ENCODE results near the gene PIK3AP1.

GRCh38 chr10:96756111-96756903 lies 36.0 kb upstream of the PIK3AP1 start:
- TF ChIP-seq CTCF (IDR thresholded peaks at IDR 0.05; ENCODE audit: insufficient read depth, low read length): no peak
- no peak for TF ChIP-seq GABPA (IDR thresholded peaks at IDR 0.05; ENCODE audit: low read depth)
